GM21367 (cell line): ENCODE results near the gene HMBS.
"Not testable (repeated sequence)": the region's sequence is repeated elsewhere in the genome, so short reads cannot be mapped to it uniquely, and the experiment has no call there.

Experiments
- ATAC-seq: cut with Tn5 transposase; IDR thresholded peaks from one replicate; pipeline ENCODE4 v1.9.1; 2021; ENCODE audit not compliant: unreplicated experiment

Gene HMBS

GRCh38 chr11:119118227-119118626 lies 33.5 kb downstream of the HMBS start:
- ATAC-seq: no peak

DNA sequence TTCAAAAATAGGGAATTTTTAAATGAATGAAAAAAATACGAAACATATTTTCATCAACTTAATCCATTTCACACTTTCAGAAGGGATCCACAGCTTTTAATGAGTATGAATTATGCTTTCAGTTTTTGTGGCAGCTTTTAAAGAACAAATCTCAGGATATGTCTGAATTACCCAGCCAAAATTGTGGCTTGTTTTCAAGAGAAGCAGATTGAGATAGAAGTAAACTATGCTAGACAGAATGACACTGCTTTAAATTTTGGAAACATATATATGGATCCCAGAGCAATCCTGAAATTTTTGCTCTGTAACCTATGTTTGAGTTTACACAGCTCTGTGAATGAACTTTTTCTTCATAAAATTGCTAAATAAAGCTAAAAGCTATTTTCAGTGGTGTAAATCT lies 34.3 kb downstream of the HMBS start:
- no peak for ATAC-seq

- ATAC-seq: no peak
Measured at GRCh38 chr11:119120639-119121007, 35.9 kb downstream of the HMBS start.

GRCh38 chr11:119121008-119121810 lies 36.5 kb downstream of the HMBS start, which contains the start of gene HINFP:
HINFP (plus strand) TSS chr11:119121580; CDS start chr11:119126945, 5,365 bp downstream.
- peak; percentile 93 for ATAC-seq

DNA sequence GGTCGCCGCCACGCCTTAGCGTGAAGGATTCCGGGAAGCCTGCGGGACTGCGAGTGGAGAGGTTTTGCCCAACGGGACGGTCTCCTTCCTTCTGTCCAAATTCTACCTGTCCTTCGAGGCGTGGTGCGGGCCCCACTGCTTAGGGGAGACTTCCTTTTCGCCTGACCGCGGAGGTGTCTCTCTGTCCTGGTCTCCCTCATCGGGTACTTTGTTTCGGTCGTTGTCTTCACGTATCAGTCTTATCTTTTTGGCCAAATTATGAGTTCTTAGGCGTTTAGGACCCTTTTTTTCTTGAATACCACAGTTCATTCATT lies 37.1 kb downstream of the HMBS start:
- peak; percentile 2 for ATAC-seq

- ATAC-seq: no peak
Measured at GRCh38 chr11:119125821-119126220, 41.1 kb downstream of the HMBS start.

DNA sequence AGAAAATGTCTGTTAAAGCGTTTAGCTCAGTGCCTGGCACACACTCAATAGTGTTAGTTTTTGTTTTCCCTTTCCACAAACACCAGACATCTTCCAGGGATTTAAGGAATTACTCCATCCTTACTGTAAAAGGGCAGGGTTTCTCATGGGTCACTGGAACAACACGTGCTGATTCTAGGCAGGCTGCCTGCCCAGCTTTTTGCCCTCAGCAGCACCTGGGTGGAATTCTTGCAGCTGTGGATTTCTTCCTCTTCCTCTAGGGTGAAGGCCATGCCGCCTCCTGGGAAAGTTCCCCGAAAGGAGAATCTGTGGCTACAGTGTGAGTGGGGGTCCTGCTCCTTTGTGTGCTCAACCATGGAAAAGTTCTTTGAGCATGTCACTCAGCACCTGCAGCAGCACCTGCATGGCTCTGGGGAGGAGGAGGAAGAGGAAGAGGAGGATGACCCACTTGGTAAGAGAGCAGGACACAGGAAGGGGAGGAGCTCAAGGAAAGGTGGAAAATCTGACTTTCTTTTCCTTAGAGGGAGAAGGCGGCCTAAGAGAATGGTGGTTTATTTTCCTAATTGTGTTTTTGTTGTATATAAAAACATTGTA lies 42.1 kb downstream of the HMBS start:
- no peak for ATAC-seq

- no peak for ATAC-seq
Measured at GRCh38 chr11:119130662-119131061, 46.0 kb downstream of the HMBS start.

DNA sequence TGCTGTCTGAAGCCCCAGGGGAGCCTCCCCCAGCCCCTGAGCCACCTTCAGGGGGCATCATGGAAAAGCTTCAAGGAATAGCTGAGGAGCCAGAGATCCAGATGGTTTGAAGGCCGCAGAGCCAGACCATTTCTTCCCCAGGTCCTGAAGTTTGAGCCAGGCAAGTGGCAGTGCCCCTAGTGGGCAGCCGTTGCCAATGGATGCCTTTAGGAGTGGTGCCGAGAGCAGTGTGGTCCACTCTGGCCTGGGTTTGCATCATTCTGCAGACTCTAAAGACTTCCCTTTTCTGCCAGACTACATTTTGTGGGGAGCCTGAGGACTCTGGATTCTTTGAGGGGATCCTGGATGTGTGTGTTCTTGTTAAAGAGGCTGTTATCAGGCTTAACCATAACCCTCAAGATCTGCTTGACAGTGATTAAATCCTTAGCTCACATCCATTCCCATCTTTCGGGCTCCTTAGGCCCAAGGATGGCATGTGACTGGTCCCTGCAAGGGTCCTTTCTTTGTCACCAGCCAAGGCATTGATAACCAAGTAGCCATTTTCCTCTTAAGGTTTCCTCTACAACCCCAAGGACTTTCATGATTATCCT lies 49.8 kb downstream of the HMBS start:
- no peak for ATAC-seq

GRCh38 chr11:119139276-119139675 lies 54.6 kb downstream of the HMBS start:
- not testable (repeated sequence) for ATAC-seq
